HG03565 (cell line): ENCODE measurements around the gene CCDC43.
"Not testable (repeated sequence)": the region's sequence is repeated elsewhere in the genome, so short reads cannot be mapped to it uniquely, and the experiment has no call there.

Experiments
- ATAC-seq: cut with Tn5 transposase; IDR thresholded peaks from one replicate; pipeline ENCODE4 v1.9.1; 2021; ENCODE audit warnings: mild to moderate bottlenecking, moderate library complexity; ENCODE audit not compliant: unreplicated experiment

Gene CCDC43

DNA sequence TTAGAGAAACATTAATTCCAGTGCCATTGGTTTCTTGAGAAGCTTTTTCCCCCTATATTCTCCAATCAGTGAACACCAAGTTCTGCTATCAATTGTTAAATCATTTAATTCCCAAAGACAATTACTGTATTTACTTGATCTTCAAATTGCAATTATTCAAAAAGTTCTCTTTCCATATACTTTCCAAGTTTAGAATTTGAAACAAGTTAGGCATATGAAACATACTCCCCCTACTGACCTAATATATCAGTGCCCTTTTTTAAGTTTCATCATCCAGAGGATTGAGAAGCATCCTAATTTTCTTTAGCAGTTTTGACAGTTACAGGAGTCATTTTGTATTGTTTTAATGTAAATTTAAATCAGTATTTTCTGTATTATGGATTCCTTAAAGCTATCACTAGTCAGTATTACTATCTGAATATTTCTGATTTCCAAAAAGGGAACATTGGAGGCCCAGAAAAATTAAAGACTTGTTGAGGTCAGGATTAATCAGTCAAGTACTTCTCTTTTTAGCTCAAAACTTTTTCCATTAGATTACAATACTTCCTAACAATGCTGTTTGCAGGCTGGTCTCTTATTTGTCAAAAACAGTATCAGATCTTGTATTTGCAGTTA is 17.0 kb downstream of the CCDC43 start:
- ATAC-seq: no peak

- ATAC-seq: no peak
These were observed 23.6 kb downstream of the CCDC43 start for GRCh38 chr17:44666006-44666405.

DNA sequence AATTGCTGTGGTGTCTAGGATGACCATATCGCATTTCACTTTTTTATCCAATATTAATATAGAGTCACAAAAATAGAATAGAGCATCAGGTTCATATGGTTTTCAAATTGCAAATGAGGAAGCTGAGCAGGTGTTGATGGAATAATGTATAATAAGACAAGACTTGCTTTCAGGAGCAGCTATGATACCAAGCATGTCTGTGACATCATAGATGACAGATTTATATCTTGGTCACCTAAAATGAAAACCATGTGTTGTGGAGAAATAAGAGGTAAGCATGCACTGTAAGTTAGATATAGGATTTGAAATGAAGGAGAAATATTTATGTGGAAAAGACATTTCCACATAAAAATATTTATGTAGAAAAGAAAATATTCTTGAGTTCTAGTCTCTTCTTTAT is 24.7 kb downstream of the CCDC43 start:
- ATAC-seq: no peak

DNA sequence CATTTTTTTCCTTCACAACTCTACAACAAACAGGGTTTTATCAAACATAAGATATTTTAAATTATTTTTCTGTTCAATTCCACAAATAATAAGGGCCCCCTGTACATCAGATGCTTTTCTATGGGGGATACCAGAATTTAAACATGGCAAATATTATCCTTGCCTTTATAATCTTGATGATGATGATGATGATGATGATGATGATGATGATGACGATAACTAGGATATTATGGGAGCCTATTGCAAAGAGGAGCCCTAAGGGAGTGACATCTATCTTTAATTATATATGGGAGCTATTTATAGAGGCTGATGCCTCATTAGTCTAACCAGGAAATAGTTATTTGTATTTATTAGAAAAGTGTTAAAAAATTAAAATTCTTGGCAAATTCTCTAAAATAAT is 26.5 kb downstream of the CCDC43 start:
- no peak for ATAC-seq

GRCh38 chr17:44661835-44662234 is 27.7 kb downstream of the CCDC43 start:
- ATAC-seq: no peak

- ATAC-seq: no peak
These were observed 33.4 kb downstream of the CCDC43 start, which contains the start of gene MEIOC for GRCh38 chr17:44655983-44656710. Gene MEIOC (plus strand): TSS chr17:44656468. CDS start chr17:44656614, 146 bp downstream.

GRCh38 chr17:44653954-44654353 is 35.6 kb downstream of the CCDC43 start:
- no peak for ATAC-seq

DNA sequence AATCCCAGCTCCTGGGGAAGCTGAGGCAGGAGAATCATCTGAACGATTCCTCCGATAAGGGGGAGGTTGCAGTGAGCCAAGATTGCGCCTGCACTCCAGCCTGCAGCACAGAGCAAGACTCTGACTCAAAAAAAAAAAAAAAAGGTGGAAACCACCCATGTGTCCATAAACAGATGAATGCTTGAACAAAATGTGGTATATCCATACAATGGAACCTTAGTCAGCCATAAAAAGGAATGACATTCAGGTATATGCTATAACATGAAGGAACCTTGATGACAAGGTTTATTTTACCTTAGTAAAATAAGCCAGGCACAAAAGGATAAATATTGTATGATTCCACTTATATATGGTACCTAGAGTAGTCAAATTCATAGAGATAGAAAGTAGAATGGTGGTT is 36.2 kb downstream of the CCDC43 start:
- no peak for ATAC-seq

DNA sequence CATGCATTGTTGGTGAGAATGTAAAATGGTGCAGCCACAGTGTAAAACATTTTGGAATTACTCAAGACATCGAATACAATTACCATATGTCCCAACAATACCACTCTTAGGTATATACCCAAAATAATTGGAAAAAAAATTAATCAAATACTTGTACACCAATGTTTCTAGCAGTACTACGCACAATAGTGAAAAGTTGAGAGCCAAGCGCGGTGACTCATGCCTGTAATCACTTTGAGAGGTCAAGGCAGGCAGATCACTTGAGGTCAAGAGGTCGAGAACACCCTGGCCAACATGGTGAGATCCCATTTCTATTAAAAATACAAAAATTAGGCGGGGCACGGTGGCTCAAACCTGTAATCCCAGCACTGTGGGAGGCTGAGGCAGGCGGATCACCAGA is 36.8 kb downstream of the CCDC43 start:
- no peak for ATAC-seq

- no peak for ATAC-seq
These were observed 38.3 kb downstream of the CCDC43 start for GRCh38 chr17:44651228-44651627.

DNA sequence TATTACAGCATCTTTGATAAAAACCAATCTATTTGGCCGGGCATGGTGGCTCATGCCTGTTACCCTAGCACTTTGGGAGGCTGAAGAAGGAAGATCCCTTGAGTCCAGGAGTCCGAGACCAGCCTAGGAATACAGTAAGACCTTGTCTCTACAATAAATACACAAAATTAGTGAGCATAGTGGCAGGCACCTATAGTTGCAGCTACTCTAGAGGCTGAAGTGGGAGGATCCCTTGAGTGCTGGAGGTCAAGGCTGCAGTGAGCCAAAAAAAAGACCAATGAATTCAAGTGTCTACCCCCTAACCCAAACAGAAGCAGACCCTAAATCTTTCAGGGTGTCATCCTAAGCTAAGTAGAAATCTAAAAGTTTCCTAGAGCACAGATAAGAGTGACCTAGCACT is 40.6 kb downstream of the CCDC43 start:
- ATAC-seq: no peak

GRCh38 chr17:44647736-44648135 is 41.8 kb downstream of the CCDC43 start:
- no peak for ATAC-seq

GRCh38 chr17:44646280-44646679 is 43.3 kb downstream of the CCDC43 start:
- ATAC-seq: no peak

GRCh38 chr17:44645341-44645740 is 44.2 kb downstream of the CCDC43 start:
- ATAC-seq: no peak

DNA sequence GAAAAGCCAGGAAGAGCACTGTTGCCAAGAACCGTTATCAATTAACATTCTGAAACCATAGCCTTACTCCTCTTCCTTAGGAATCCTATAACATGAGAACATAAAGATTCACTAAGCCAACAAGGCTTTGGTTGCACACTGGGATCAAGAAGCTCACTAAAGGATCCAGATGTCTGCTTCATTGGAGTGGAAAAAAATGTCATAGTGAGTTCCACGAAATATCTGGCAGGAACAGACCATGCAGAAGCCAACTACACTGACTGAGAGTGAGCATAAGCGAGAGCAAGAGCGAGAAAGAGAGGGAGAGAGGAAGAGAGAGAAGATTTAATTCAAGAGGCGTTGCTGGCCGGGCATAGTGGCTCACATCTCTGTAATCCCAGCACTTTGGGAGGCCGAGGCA is 46.7 kb downstream of the CCDC43 start:
- no peak for ATAC-seq

GRCh38 chr17:44637066-44637465 is 52.5 kb downstream of the CCDC43 start:
- no peak for ATAC-seq

DNA sequence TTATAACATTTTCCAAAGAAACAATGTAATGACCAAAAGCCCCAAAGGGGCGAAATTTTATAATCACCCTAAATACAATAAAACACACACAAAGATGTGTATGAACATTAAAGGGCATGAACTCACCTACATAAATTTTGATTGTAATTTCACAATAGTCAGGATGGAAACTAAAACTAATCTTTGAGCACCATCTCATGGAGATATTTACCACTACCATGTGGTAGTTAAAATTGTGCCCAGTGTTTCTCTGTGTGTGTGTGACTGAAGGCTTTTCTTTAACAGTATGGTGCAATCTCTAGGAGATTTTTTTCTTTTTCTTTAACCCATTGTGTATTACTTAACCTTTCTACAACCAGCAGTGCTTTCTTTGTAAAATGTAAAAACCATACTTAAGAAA is 53.0 kb downstream of the CCDC43 start:
- no peak for ATAC-seq

DNA sequence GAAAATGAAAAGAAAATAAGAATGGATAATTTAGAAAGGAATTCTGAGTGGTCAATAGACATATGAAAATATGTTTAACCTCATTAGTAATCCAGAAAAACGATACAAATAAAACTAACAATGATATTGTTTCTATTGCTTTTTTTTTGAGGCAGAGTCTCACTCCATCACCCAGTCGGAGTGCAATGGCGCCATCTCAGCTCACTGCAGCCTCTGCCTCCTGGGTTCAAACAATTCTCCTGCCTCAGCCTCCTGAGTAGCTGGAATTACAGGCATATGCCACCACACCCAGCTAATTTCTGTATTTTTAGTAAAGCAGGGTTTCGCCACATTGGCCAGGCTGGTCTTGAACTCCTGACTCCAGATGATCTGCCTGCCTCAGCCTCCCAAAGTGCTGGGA is 55.2 kb downstream of the CCDC43 start:
- not testable (repeated sequence) for ATAC-seq

- ATAC-seq: no peak
These were observed 55.6 kb downstream of the CCDC43 start for GRCh38 chr17:44633998-44634397.

DNA sequence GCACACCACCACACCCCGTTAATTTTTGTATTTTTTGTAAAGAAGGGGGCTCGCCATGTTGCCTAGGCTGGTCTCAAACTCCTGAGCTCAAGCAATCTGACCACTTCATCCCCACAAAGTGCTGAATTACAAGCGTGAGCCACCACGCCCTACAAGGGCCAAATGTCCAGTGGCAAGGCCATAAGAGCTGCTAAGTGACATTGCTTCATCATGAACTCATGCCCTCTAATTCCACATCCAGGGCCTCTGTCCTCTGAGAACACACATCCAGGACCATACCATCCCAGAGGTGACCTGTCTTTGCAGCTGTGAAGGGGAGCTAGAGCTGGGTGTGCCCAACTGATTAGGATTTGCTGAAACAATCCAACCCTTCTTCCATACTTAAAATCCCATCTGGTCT is 58.9 kb downstream of the CCDC43 start:
- no peak for ATAC-seq

DNA sequence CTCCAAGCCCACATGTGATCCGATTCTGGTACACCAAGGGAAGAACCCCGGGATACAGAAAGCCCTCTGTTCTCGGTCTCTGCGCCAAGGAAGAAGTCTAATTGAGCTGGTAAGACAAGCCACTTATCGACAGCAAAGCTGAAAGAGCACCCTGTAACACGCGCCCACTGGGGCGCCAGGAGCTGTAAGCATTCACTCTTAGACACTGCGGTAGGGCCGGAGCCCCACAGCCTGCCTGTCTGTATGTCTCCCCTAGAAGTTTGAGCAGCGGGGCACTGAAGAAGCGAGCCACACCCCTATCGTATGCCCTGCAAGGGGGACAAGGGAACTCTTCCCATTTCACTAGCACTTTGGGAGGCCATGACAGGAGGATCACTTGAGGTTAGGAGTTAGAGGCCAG is 60.3 kb downstream of the CCDC43 start:
- ATAC-seq: no peak

GRCh38 chr17:44628243-44629188 is 61.1 kb downstream of the CCDC43 start:
- ATAC-seq: no peak
